Renal cortical epithelial cell (primary cell): ENCODE results near the gene MKRN2. TPM values are rescaled to one million over a fixed set of nuclear protein-coding genes. Genes with fewer than 3 reads are reported as not detected.
A peak's percentile ranks its signal among the peaks of the same experiment; 100 is the strongest.
"Not testable (repeated sequence)": the region's sequence is repeated elsewhere in the genome, so short reads cannot be mapped to it uniquely, and the experiment has no call there.

ENCODE experiments used
- DNase-seq: peaks from one replicate; pipeline ENCODE4 v3.0.0-alpha.2; 2011; ENCODE audit warnings: low read depth
- total RNA-seq: library from RNA; depleted of rRNA; stranded (reverse); fragments of >200 nt; gene quantifications from 2 replicates; pipeline ENCODE4 v1.2.3, GENCODE V29; 2014

MKRN2 gene
- total RNA-seq, result 37.7 and 38.9 TPM in 2 replicates

- DNase-seq, result peak; percentile 66
These were observed at the start of gene MKRN2 for GRCh38 chr3:12556690-12557472. Gene MKRN2, plus strand, starts transcription at chr3:12557087. Its CDS starts 64 bp downstream, at chr3:12557151.

- DNase-seq, result peak; percentile 36
These were observed 49.2 kb upstream of the MKRN2 start for GRCh38 chr3:12507591-12508281.

GRCh38 chr3:12508291-12508700, 48.6 kb upstream of the MKRN2 start:
- peak; percentile 93 for DNase-seq

GRCh38 chr3:12509466-12509865, 47.4 kb upstream of the MKRN2 start:
- no peak for DNase-seq

GRCh38 chr3:12512534-12513118, 44.3 kb upstream of the MKRN2 start:
- no peak for DNase-seq

GRCh38 chr3:12513694-12514446, 43.0 kb upstream of the MKRN2 start:
- DNase-seq, result no peak

GRCh38 chr3:12515631-12516030, 41.3 kb upstream of the MKRN2 start:
- DNase-seq, result no peak

GRCh38 chr3:12516873-12517272, 40.0 kb upstream of the MKRN2 start:
- no peak for DNase-seq

- DNase-seq, result no peak
These were observed 38.4 kb upstream of the MKRN2 start for GRCh38 chr3:12518261-12519028.

GRCh38 chr3:12521010-12521409, 35.9 kb upstream of the MKRN2 start:
- DNase-seq, result no peak

- no peak for DNase-seq
These were observed 34.2 kb upstream of the MKRN2 start for GRCh38 chr3:12522721-12523120.

- no peak for DNase-seq
These were observed 29.1 kb upstream of the MKRN2 start for GRCh38 chr3:12527757-12528143.

- no peak for DNase-seq
These were observed 24.7 kb upstream of the MKRN2 start for GRCh38 chr3:12532182-12532581.

- no peak for DNase-seq
These were observed 20.5 kb upstream of the MKRN2 start for GRCh38 chr3:12536423-12536822.

- no peak for DNase-seq
These were observed 15.3 kb upstream of the MKRN2 start for GRCh38 chr3:12541625-12542024.

GRCh38 chr3:12543497-12543896, 13.4 kb upstream of the MKRN2 start:
- not testable (repeated sequence) for DNase-seq

- DNase-seq, result no peak
These were observed 12.0 kb upstream of the MKRN2 start for GRCh38 chr3:12544652-12545472.

GRCh38 chr3:12545473-12545791, 11.5 kb upstream of the MKRN2 start, which contains the start of gene MKRN2OS:
Gene MKRN2OS, minus strand, starts transcription at chr3:12545499. Its CDS starts 35 bp downstream, at chr3:12545464.
- peak; percentile 84 for DNase-seq

- no peak for DNase-seq
These were observed 6.7 kb upstream of the MKRN2 start for GRCh38 chr3:12549971-12550760.

- no peak for DNase-seq
These were observed 2.9 kb upstream of the MKRN2 start for GRCh38 chr3:12553921-12554391.
